IMR-90 (cell line): Measurements from ENCODE around the gene FGF12. TPM values are rescaled to one million over a fixed set of nuclear protein-coding genes. Genes with fewer than 3 reads are reported as not detected.

Source experiments
- ATAC-seq: fragments of 200-7000 bp; cut with Tn5 transposase; 2 replicates; pipeline ENCODE4 v1.9.1; 2020; ENCODE audit warnings: low read depth, mild to moderate bottlenecking, moderate library complexity
- BruUV-seq: library from RNA; stranded (reverse); fragments of 400-500 nt; replicated peaks from 2 replicates; lab custom pipeline; 2021; lab: Mats Ljungman, UMichigan
- CTCF ChIA-PET: fragments of 300-600 bp; formaldehyde crosslinking; extraction: SDS; loops from one replicate; lab custom pipeline; 2021; ENCODE audit warnings: antibody characterized with exemption; lab: Yijun Ruan, JAX
- POLR2A ChIA-PET: fragments of 300-600 bp; sonication (Branson Sonifier 250); formaldehyde crosslinking; loops from one replicate; lab custom pipeline; 2022; ENCODE audit warnings: antibody characterized with exemption; ENCODE audit not compliant: unreplicated experiment; lab: Charles Lee
- DNase-seq: peaks from one replicate; pipeline ENCODE4 v3.0.0; 2013
- H2AFZ ChIP-seq: replicated peaks from 2 replicates; pipeline ENCODE3; 2013; ENCODE audit warnings: low read length, mild to moderate bottlenecking; ENCODE audit not compliant: poor library complexity
- H2AK5ac ChIP-seq: 2 replicates; pipeline ENCODE4 v1.6.1; 2013; ENCODE audit warnings: low read depth, low read length, inconsistent platforms
- H2AK9ac ChIP-seq: replicated peaks from 2 replicates; pipeline ENCODE3; 2013; ENCODE audit warnings: mild to moderate bottlenecking, low read depth, low read length, moderate library complexity; ENCODE audit not compliant: poor library complexity
- H2BK120ac ChIP-seq: 2 replicates; pipeline ENCODE4 v1.6.1; 2013; ENCODE audit warnings: low read depth, low read length, inconsistent platforms
- H2BK15ac ChIP-seq: 3 replicates; pipeline ENCODE4 v1.6.1; 2013; ENCODE audit warnings: low read depth, low read length, inconsistent platforms
- H2BK20ac ChIP-seq: 2 replicates; pipeline ENCODE4 v1.6.1; 2013; ENCODE audit warnings: low read depth, mild to moderate bottlenecking, inconsistent platforms, low read length, moderate library complexity
- H2BK5ac ChIP-seq: 2 replicates; pipeline ENCODE4 v1.6.1; 2013; ENCODE audit warnings: mild to moderate bottlenecking, low read depth, low read length, inconsistent platforms; ENCODE audit not compliant: poor library complexity, severe bottlenecking
- H3K14ac ChIP-seq: replicated peaks from 2 replicates; pipeline ENCODE4 v1.6.1; 2013; ENCODE audit warnings: low read depth, low read length, inconsistent platforms
- H3K18ac ChIP-seq: 2 replicates; pipeline ENCODE4 v1.6.1; 2013; ENCODE audit warnings: low read depth, low read length, control low read depth
- H3K23ac ChIP-seq: 2 replicates; pipeline ENCODE4 v1.6.1; 2013; ENCODE audit warnings: low read depth, low read length, inconsistent platforms
- H3K27ac ChIP-seq: 2 replicates; pipeline ENCODE4 v1.5.1; 2013; ENCODE audit warnings: mild to moderate bottlenecking, control low read depth, low read length; ENCODE audit not compliant: insufficient read depth
- H3K27me3 ChIP-seq: 2 replicates; pipeline ENCODE4 v1.6.1; 2013; ENCODE audit warnings: low read length; ENCODE audit not compliant: control insufficient read depth, insufficient read depth
- H3K36me3 ChIP-seq: 2 replicates; pipeline ENCODE4 v1.6.1; 2013; ENCODE audit warnings: low read length, mixed read lengths; ENCODE audit not compliant: control insufficient read depth, insufficient read depth
- H3K4ac ChIP-seq: 2 replicates; pipeline ENCODE4 v1.6.1; 2013; ENCODE audit warnings: low read depth, low read length, inconsistent platforms
- H3K4me1 ChIP-seq: 2 replicates; pipeline ENCODE4 v1.6.1; 2013; ENCODE audit warnings: low read length, mixed read lengths; ENCODE audit not compliant: control insufficient read depth, insufficient read depth
- H3K4me2 ChIP-seq: 2 replicates; pipeline ENCODE4 v1.6.1; 2013; ENCODE audit warnings: low read depth, mild to moderate bottlenecking, control low read depth, low read length, moderate library complexity
- H3K4me3 ChIP-seq: 2 replicates; pipeline ENCODE4 v1.5.1; 2013; ENCODE audit warnings: low read depth, mild to moderate bottlenecking, control low read depth, low read length, moderate library complexity; ENCODE audit not compliant: insufficient read depth
- H3K56ac ChIP-seq: 2 replicates; pipeline ENCODE4 v1.6.1; 2013; ENCODE audit warnings: low read length, inconsistent platforms; ENCODE audit not compliant: insufficient read depth; ENCODE audit errors: extremely low read depth
- H3K79me1 ChIP-seq, 2 experiments: 2 replicates each; pipeline ENCODE4 v1.6.1; 2013; ENCODE audit warnings: low read length in 2 of 2, inconsistent platforms in 1 of 2, low read depth in 1 of 2
- H3K9ac ChIP-seq: 2 replicates; pipeline ENCODE4 v1.6.1; 2013; ENCODE audit warnings: low read depth, low read length, control low read depth
- H3K9me1 ChIP-seq: 2 replicates; pipeline ENCODE4 v1.6.1; 2013; ENCODE audit warnings: low read length, inconsistent platforms; ENCODE audit not compliant: insufficient read depth
- H3K9me3 ChIP-seq: 2 replicates; pipeline ENCODE4 v1.6.1; 2013; ENCODE audit warnings: low read length; ENCODE audit not compliant: control insufficient read depth, insufficient read depth
- H4K20me1 ChIP-seq: 2 replicates; pipeline ENCODE4 v1.6.1; 2013; ENCODE audit warnings: low read length, inconsistent platforms; ENCODE audit not compliant: insufficient read depth
- H4K5ac ChIP-seq: 2 replicates; pipeline ENCODE4 v1.6.1; 2013; ENCODE audit warnings: mild to moderate bottlenecking, low read depth, low read length, control low read depth
- H4K8ac ChIP-seq, 2 experiments: 2 replicates each; pipeline ENCODE4 v1.6.1; 2013; ENCODE audit warnings: low read depth in 2 of 2, low read length in 2 of 2, control low read depth in 1 of 2, inconsistent platforms in 1 of 2
- H4K91ac ChIP-seq: 2 replicates; pipeline ENCODE4 v1.6.1; 2013; ENCODE audit warnings: low read depth, low read length, inconsistent platforms; ENCODE audit not compliant: insufficient read depth
- BHLHE40 ChIP-seq: fragments of 150-350 bp; IDR thresholded peaks from 2 replicates; pipeline ENCODE4 v1.6.1; 2016; ENCODE audit warnings: mild to moderate bottlenecking, low read depth, low read length
- CEBPB ChIP-seq: IDR thresholded peaks from 2 replicates; pipeline ENCODE4 v1.6.1; 2012; ENCODE audit warnings: low read depth, low read length, improper control_type of control experiment
- CHD1 ChIP-seq: IDR thresholded peaks from 2 replicates; pipeline ENCODE4 v1.6.1; 2012; ENCODE audit warnings: low read depth, low read length, improper control_type of control experiment
- FOS ChIP-seq: fragments of 150-350 bp; IDR thresholded peaks from 2 replicates; pipeline ENCODE4 v1.6.1; 2016; ENCODE audit warnings: low read depth, low read length
- MAFK ChIP-seq: IDR thresholded peaks from 2 replicates; pipeline ENCODE4 v1.6.1; 2012; ENCODE audit warnings: low read depth, low read length, improper control_type of control experiment
- MAZ ChIP-seq: IDR thresholded peaks from 2 replicates; pipeline ENCODE4 v1.6.1; 2012; ENCODE audit warnings: low read depth, mild to moderate bottlenecking, low read length, improper control_type of control experiment, moderate library complexity, borderline replicate concordance
- MXI1 ChIP-seq: IDR thresholded peaks from 2 replicates; pipeline ENCODE4 v1.6.1; 2012; ENCODE audit warnings: low read depth, mild to moderate bottlenecking, low read length, moderate library complexity, borderline replicate concordance
- NFE2L2 ChIP-seq: fragments of 150-350 bp; IDR thresholded peaks from 2 replicates; pipeline ENCODE4 v1.6.1; 2016; ENCODE audit warnings: low read depth, mild to moderate bottlenecking, low read length
- POLR2A ChIP-seq: IDR thresholded peaks from 2 replicates; pipeline ENCODE4 v1.6.1; 2012; ENCODE audit warnings: mild to moderate bottlenecking, low read depth, low read length
- RAD21 ChIP-seq: IDR thresholded peaks from 2 replicates; pipeline ENCODE4 v1.6.1; 2012; ENCODE audit warnings: low read length, improper control_type of control experiment
- RCOR1 ChIP-seq: IDR thresholded peaks from 2 replicates; pipeline ENCODE4 v1.6.1; 2012; ENCODE audit warnings: mild to moderate bottlenecking, low read length, improper control_type of control experiment; ENCODE audit not compliant: insufficient replicate concordance
- RFX5 ChIP-seq: IDR thresholded peaks from 2 replicates; pipeline ENCODE4 v1.8.0; 2012; ENCODE audit warnings: low read depth, mild to moderate bottlenecking, low read length, moderate library complexity
- SMC3 ChIP-seq: fragments of 150-350 bp; IDR thresholded peaks from 2 replicates; pipeline ENCODE4 v1.6.1; 2016; ENCODE audit warnings: low read depth, mild to moderate bottlenecking, antibody characterized with exemption, low read length, moderate library complexity
- WGBS, 2 experiments: methylation state at CpG; one replicate each; pipeline versions ENCODE4 v1.1.5 to v1.1.7; 2013; ENCODE audit warnings: missing lambda C conversion rate in 2 of 2; ENCODE audit not compliant: insufficient read length in 1 of 2; ENCODE audit errors: extremely low coverage in 2 of 2; 5-methylcytosine and 5-hydroxymethylcytosine counted together
- dilution Hi-C: fragments of 300-500 bp; cut with HindIII; formaldehyde crosslinking; loops from one replicate; pipeline ENCODE4 v1.14.3; 2018; ENCODE audit warnings: low sequenced_read_pairs; ENCODE audit not compliant: unreplicated experiment
- in situ Hi-C: fragments of 300-500 bp; cut with MboI; formaldehyde crosslinking; loops from 3 replicates; pipeline ENCODE4 v1.14.3; 2019; ENCODE audit warnings: low sequenced_read_pairs, inconsistent platforms, mixed read lengths
- intact Hi-C: fragments of 100-400 bp; cut with micrococcal nuclease; formaldehyde crosslinking; loops from 2 replicates; pipeline ENCODE4 v1.10.0; 2022
- polyA plus RNA-seq, 3 experiments: library from polyadenylated mRNA; depleted of rRNA; stranded (reverse); fragments of >200 nt; gene quantifications; 2 replicates each; pipeline ENCODE4 v1.2.3, GENCODE V29; 2012; ENCODE audit warnings: low replicate concordance in 1 of 3
- total RNA-seq: library from RNA; depleted of rRNA; stranded (reverse); fragments of >200 nt; gene quantifications from 2 replicates; pipeline ENCODE4 v1.2.3, GENCODE V29; 2012
- TF ChIP-seq, protein P1 (sequence below): conservative IDR thresholded peaks from 2 replicates; pipeline ENCODE4 v1.5.1; 2012; ENCODE audit warnings: mild to moderate bottlenecking, low read depth, low read length, improper control_type of control experiment
- TF ChIP-seq, protein P2 (sequence below): fragments of 150-350 bp; IDR thresholded peaks from 2 replicates; pipeline ENCODE4 v1.6.1; 2017; ENCODE audit warnings: mild to moderate bottlenecking, antibody characterized with exemption, low read length, low read depth
- TF ChIP-seq, protein P3 (sequence below): fragments of 150-350 bp; IDR thresholded peaks from 2 replicates; pipeline ENCODE4 v1.6.1; 2016; ENCODE audit warnings: low read depth, mild to moderate bottlenecking, low read length, moderate library complexity, borderline replicate concordance

FGF12 gene
- total and polyA plus RNA-seq, 2 of the 4 experiments (the other 2 are of a cell fraction) = not detected

DNA sequence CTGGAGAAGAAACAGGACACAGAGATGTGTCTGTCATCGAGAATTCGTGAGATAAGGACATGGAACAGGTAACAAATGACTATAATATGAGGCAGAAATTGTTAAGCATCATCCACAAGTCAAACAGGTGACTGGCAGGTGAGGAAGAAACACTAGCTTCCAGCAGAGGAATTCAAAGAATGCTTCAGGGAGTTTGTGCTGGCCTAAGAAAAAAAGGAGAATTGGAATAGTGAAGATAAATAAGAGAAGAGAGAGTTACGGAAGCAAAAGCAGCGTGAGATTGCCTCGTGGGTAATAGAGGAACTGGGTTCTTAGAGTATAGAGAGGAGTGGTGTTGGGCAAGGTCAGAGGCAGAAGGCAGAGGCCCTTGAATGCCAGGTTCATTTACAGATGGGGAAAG, 22.9 kb upstream of the FGF12 start:
- no peaks in the 10 kb centered on the region for H3K79me1 ChIP-seq
- in situ Hi-C loops = no loop called here
- DNase-seq (no peak), ATAC-seq (no peak)
- H3K14ac ChIP-seq = no peak overlapping the region
- H2AFZ ChIP-seq = no peak overlapping the region
- H2AK5ac ChIP-seq = no peak overlapping the region
- no peak overlapping the region for H3K27ac ChIP-seq
- H3K36me3 ChIP-seq = no peaks in the 10 kb centered on the region
- H4K20me1 ChIP-seq = no peaks in the 10 kb centered on the region
- no peak overlapping the region for H2BK5ac ChIP-seq
- no peak overlapping the region for H3K56ac ChIP-seq
- no peak for TF ChIP-seq RCOR1
- no peak for TF ChIP-seq MAFK
- TF ChIP-seq RAD21 = no peak
- no peak for TF ChIP-seq RFX5
- no peak for TF ChIP-seq NFE2L2
- no peak for TF ChIP-seq CHD1
- TF ChIP-seq, protein P1, sequence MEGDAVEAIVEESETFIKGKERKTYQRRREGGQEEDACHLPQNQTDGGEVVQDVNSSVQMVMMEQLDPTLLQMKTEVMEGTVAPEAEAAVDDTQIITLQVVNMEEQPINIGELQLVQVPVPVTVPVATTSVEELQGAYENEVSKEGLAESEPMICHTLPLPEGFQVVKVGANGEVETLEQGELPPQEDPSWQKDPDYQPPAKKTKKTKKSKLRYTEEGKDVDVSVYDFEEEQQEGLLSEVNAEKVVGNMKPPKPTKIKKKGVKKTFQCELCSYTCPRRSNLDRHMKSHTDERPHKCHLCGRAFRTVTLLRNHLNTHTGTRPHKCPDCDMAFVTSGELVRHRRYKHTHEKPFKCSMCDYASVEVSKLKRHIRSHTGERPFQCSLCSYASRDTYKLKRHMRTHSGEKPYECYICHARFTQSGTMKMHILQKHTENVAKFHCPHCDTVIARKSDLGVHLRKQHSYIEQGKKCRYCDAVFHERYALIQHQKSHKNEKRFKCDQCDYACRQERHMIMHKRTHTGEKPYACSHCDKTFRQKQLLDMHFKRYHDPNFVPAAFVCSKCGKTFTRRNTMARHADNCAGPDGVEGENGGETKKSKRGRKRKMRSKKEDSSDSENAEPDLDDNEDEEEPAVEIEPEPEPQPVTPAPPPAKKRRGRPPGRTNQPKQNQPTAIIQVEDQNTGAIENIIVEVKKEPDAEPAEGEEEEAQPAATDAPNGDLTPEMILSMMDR = no peak
- no peak for TF ChIP-seq POLR2A
- no peak for TF ChIP-seq SMC3
- TF ChIP-seq, protein P2, sequence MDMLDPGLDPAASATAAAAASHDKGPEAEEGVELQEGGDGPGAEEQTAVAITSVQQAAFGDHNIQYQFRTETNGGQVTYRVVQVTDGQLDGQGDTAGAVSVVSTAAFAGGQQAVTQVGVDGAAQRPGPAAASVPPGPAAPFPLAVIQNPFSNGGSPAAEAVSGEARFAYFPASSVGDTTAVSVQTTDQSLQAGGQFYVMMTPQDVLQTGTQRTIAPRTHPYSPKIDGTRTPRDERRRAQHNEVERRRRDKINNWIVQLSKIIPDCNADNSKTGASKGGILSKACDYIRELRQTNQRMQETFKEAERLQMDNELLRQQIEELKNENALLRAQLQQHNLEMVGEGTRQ = no peak
- TF ChIP-seq MAZ = no peak
- TF ChIP-seq, protein P3, sequence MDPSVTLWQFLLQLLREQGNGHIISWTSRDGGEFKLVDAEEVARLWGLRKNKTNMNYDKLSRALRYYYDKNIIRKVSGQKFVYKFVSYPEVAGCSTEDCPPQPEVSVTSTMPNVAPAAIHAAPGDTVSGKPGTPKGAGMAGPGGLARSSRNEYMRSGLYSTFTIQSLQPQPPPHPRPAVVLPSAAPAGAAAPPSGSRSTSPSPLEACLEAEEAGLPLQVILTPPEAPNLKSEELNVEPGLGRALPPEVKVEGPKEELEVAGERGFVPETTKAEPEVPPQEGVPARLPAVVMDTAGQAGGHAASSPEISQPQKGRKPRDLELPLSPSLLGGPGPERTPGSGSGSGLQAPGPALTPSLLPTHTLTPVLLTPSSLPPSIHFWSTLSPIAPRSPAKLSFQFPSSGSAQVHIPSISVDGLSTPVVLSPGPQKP = no peak
- no peak for TF ChIP-seq CEBPB
- no peak for TF ChIP-seq MXI1
- TF ChIP-seq BHLHE40 = no peak
- no peak for TF ChIP-seq FOS
- dilution Hi-C loops = no loop called here
- H4K91ac ChIP-seq = no peak overlapping the region
- H3K4ac ChIP-seq = no peak overlapping the region
- H2BK15ac ChIP-seq = no peak overlapping the region
- no peaks in the 10 kb centered on the region for H3K27me3 ChIP-seq
- ChIA-PET CTCF (no interaction called here), POLR2A (no interaction called here)
- no peak overlapping the region for H4K5ac ChIP-seq
- H3K9ac ChIP-seq = no peak overlapping the region
- no peak overlapping the region for H2AK9ac ChIP-seq
- H2BK120ac ChIP-seq = no peak overlapping the region
- H3K23ac ChIP-seq = no peak overlapping the region
- H3K9me3 ChIP-seq = peaks cover 1% of the 10 kb centered on the region
- 43 to 100% methylated on average over 1 to 3 of the region's 5 CpGs for WGBS, 2 experiments
- no peak overlapping the region for H3K4me2 ChIP-seq
- no peak overlapping the region for H3K18ac ChIP-seq
- H3K9me1 ChIP-seq = no peaks in the 10 kb centered on the region
- no peaks in the 10 kb centered on the region for H3K4me1 ChIP-seq
- BruUV-seq = no TSS peak
- no peak overlapping the region for H3K4me3 ChIP-seq
- H2BK20ac ChIP-seq = no peak overlapping the region
- H4K8ac ChIP-seq = no peak overlapping the region
- intact Hi-C loops = no loop called here
